H1 (cell line): ENCODE data around the gene RIN2. TPM values are rescaled to one million over a fixed set of nuclear protein-coding genes. Genes with fewer than 3 reads are reported as not detected.

ENCODE experiments used
- CTCF ChIA-PET: fragments of 300-600 bp; sonication (Branson Sonifier 250); formaldehyde crosslinking; loops from one replicate; lab custom pipeline; 2021; ENCODE audit not compliant: partially characterized antibody; lab: Charles Lee
- POLR2A ChIA-PET: fragments of 300-600 bp; sonication (Branson Sonifier 250); formaldehyde crosslinking; loops from one replicate; lab custom pipeline; 2021; ENCODE audit warnings: inconsistent platforms; ENCODE audit not compliant: partially characterized antibody; lab: Charles Lee
- DNase-seq, 2 experiments: peaks; one replicate each; pipeline versions ENCODE4 v3.0.0 to v3.0.0-alpha.2; 2010 to 2022; ENCODE audit warnings: low spot score in 2 of 2, low read depth in 1 of 2, mixed read lengths in 1 of 2
- FAIRE-seq: peaks from 2 replicates; lab custom pipeline; 2011; peaks lifted over from hg19 to GRCh38; lab: Jason Lieb, UNC
- H2AFZ ChIP-seq: 2 replicates; pipeline ENCODE4 v1.8.1; 2012; ENCODE audit warnings: low read length, inconsistent platforms
- H2AK5ac ChIP-seq: 2 replicates; pipeline ENCODE4 v1.6.1; 2013; ENCODE audit warnings: low read depth, low read length
- H2BK120ac ChIP-seq: replicated peaks from 2 replicates; pipeline ENCODE3; 2013; ENCODE audit warnings: low read depth, low read length, inconsistent platforms
- H2BK12ac ChIP-seq: 2 replicates; pipeline ENCODE4 v1.6.1; 2013; ENCODE audit warnings: low read depth, low read length
- H2BK15ac ChIP-seq: 2 replicates; pipeline ENCODE4 v1.6.1; 2013; ENCODE audit warnings: low read length
- H2BK20ac ChIP-seq: 2 replicates; pipeline ENCODE4 v1.6.1; 2013; ENCODE audit warnings: low read length
- H2BK5ac ChIP-seq: 2 replicates; pipeline ENCODE4 v1.6.1; 2013; ENCODE audit warnings: low read depth, low read length
- H3K14ac ChIP-seq: 2 replicates; pipeline ENCODE4 v1.6.1; 2013; ENCODE audit warnings: inconsistent platforms; ENCODE audit not compliant: insufficient read length
- H3K18ac ChIP-seq: 2 replicates; pipeline ENCODE4 v1.6.1; 2013; ENCODE audit warnings: low read length; ENCODE audit errors: extremely low read depth
- H3K23ac ChIP-seq: 2 replicates; pipeline ENCODE4 v1.6.1; 2013; ENCODE audit warnings: inconsistent platforms; ENCODE audit not compliant: insufficient read length
- H3K23me2 ChIP-seq: 2 replicates; pipeline ENCODE4 v1.6.1; 2013; ENCODE audit warnings: low read depth, low read length
- H3K27ac ChIP-seq: 2 replicates; pipeline ENCODE4 v1.6.1; 2011; ENCODE audit warnings: low read depth, low read length, inconsistent platforms
- H3K27me3 ChIP-seq, 4 experiments: replicated peaks in 1 of 4; 1 replicate in 1 of 4; 2 replicates in 3 of 4; pipeline versions ENCODE4 v1.6.1 to v1.8.1; 2011 to 2013; ENCODE audit warnings: low read length in 3 of 4, mild to moderate bottlenecking in 3 of 4, inconsistent platforms in 2 of 4, mixed read lengths in 2 of 4, moderate library complexity in 1 of 4; ENCODE audit not compliant: control insufficient read depth in 3 of 4, insufficient read depth in 3 of 4; ENCODE audit errors: extremely low read depth in 1 of 4
- H3K36me3 ChIP-seq, 4 experiments: 2 replicates each; pipeline versions ENCODE4 v1.6.1 to v1.8.1; 2011 to 2013; ENCODE audit warnings: mild to moderate bottlenecking in 4 of 4, low read length in 3 of 4, moderate library complexity in 2 of 4, control low read depth in 1 of 4, inconsistent platforms in 1 of 4; ENCODE audit not compliant: insufficient read depth in 4 of 4, control insufficient read depth in 2 of 4
- H3K4ac ChIP-seq: replicated peaks from 2 replicates; pipeline ENCODE3; 2013; ENCODE audit warnings: low read length, low read depth, mixed read lengths, inconsistent platforms; ENCODE audit not compliant: insufficient read length
- H3K4me1 ChIP-seq, 4 experiments: replicated peaks in 1 of 4; 1 replicate in 1 of 4; 2 replicates in 3 of 4; pipeline versions ENCODE4 v1.6.1 to v1.8.1; 2011 to 2013; ENCODE audit warnings: low read length in 3 of 4, inconsistent platforms in 2 of 4, mixed read lengths in 1 of 4; ENCODE audit not compliant: insufficient read depth in 4 of 4, control insufficient read depth in 3 of 4
- H3K4me2 ChIP-seq, 2 experiments: 2 replicates each; pipeline versions ENCODE4 v1.6.1 to v1.8.1; 2011 to 2013; ENCODE audit warnings: low read depth in 2 of 2, low read length in 2 of 2, control low read depth in 1 of 2, inconsistent platforms in 1 of 2, mild to moderate bottlenecking in 1 of 2; ENCODE audit not compliant: insufficient read depth in 1 of 2
- H3K4me3 ChIP-seq, 4 experiments: fragments of 200-600, 300-600 bp in 1 of 4; sonication (generic), shearing (Covaris generic), sonication (Bioruptor Twin) in 1 of 4; 2 replicates each; pipeline versions ENCODE4 v1.5.1 to v1.8.1; 2011 to 2016; ENCODE audit warnings: low read length in 4 of 4, low read depth in 3 of 4, control low read depth in 2 of 4, inconsistent platforms in 2 of 4, mild to moderate bottlenecking in 2 of 4, mixed read lengths in 1 of 4, moderate library complexity in 1 of 4; ENCODE audit not compliant: insufficient read depth in 2 of 4; ENCODE audit errors: extremely low read depth in 1 of 4
- H3K56ac ChIP-seq: replicated peaks from 2 replicates; pipeline ENCODE3; 2013; ENCODE audit warnings: low read depth, mild to moderate bottlenecking, mixed read lengths, low read length, inconsistent platforms; ENCODE audit not compliant: insufficient read length
- H3K79me1 ChIP-seq: 2 replicates; pipeline ENCODE4 v1.6.1; 2013; ENCODE audit warnings: low read depth, low read length, control low read depth
- H3K79me2 ChIP-seq, 2 experiments: 2 replicates each; pipeline versions ENCODE4 v1.6.1 to v1.8.1; 2012 to 2013; ENCODE audit warnings: low read length in 2 of 2, mild to moderate bottlenecking in 2 of 2, inconsistent platforms in 1 of 2; ENCODE audit not compliant: insufficient read depth in 2 of 2, control insufficient read depth in 1 of 2
- H3K9ac ChIP-seq, 4 experiments: replicated peaks in 1 of 4; 1 replicate in 1 of 4; 2 replicates in 3 of 4; pipeline versions ENCODE4 v1.6.1 to v1.8.1; 2011 to 2013; ENCODE audit warnings: low read depth in 3 of 4, low read length in 3 of 4, control low read depth in 2 of 4, mild to moderate bottlenecking in 2 of 4, moderate library complexity in 2 of 4, inconsistent platforms in 1 of 4; ENCODE audit errors: extremely low read depth in 1 of 4
- H3K9me3 ChIP-seq, 2 experiments: 2 replicates each; pipeline versions ENCODE4 v1.6.1 to v1.8.1; 2012 to 2013; ENCODE audit warnings: mild to moderate bottlenecking in 2 of 2, moderate library complexity in 2 of 2, control low read depth in 1 of 2, inconsistent platforms in 1 of 2, low read depth in 1 of 2, low read length in 1 of 2, mixed read lengths in 1 of 2; ENCODE audit not compliant: insufficient read depth in 2 of 2
- H4K20me1 ChIP-seq, 2 experiments: replicated peaks in 1 of 2; 2 replicates each; pipeline versions ENCODE3 to v1.8.1; 2011 to 2013; ENCODE audit warnings: inconsistent platforms in 2 of 2, low read length in 2 of 2, mild to moderate bottlenecking in 1 of 2; ENCODE audit not compliant: insufficient read depth in 2 of 2, control insufficient read depth in 1 of 2
- H4K5ac ChIP-seq: 2 replicates; pipeline ENCODE4 v1.6.1; 2013; ENCODE audit warnings: low read length, low read depth, mixed read lengths, inconsistent platforms; ENCODE audit not compliant: insufficient read length
- H4K8ac ChIP-seq: 2 replicates; pipeline ENCODE4 v1.8.0; 2013; ENCODE audit warnings: mild to moderate bottlenecking, moderate library complexity, low read length, inconsistent platforms; ENCODE audit not compliant: insufficient read depth; ENCODE audit errors: extremely low read depth
- H4K91ac ChIP-seq: replicated peaks from 2 replicates; pipeline ENCODE3; 2013; ENCODE audit warnings: low read length, mixed read lengths, inconsistent platforms; ENCODE audit not compliant: insufficient read length
- BACH1 ChIP-seq: IDR thresholded peaks from 2 replicates; pipeline ENCODE4 v1.6.1; 2012; ENCODE audit warnings: low read length, improper control_type of control experiment
- CBX5 ChIP-seq: fragments of 300-800, 300-1000 bp; sonication (generic); IDR thresholded peaks from 2 replicates; pipeline ENCODE4 v1.7.1; 2016; ENCODE audit warnings: antibody characterized with exemption, low read length, low read depth
- EGR1 ChIP-seq: IDR thresholded peaks from 2 replicates; pipeline ENCODE4 v1.6.1; 2011; ENCODE audit warnings: low read depth, low read length, borderline replicate concordance
- EP300 ChIP-seq, 2 experiments: IDR thresholded peaks; 1 replicate in 1 of 2; 2 replicates in 1 of 2; pipeline ENCODE4 v1.6.1; 2011 to 2012; ENCODE audit warnings: low read depth in 2 of 2, low read length in 2 of 2, mild to moderate bottlenecking in 2 of 2, borderline replicate concordance in 1 of 2, inconsistent platforms in 1 of 2, moderate library complexity in 1 of 2
- HDAC2 ChIP-seq, 2 experiments: fragments of 300-600 bp in 1 of 2; sonication (generic) in 1 of 2; IDR thresholded peaks; 2 replicates each; pipeline ENCODE4 v1.6.1; 2011 to 2012; ENCODE audit warnings: low read depth in 2 of 2, low read length in 2 of 2, mild to moderate bottlenecking in 2 of 2, moderate library complexity in 2 of 2, borderline replicate concordance in 1 of 2, inconsistent platforms in 1 of 2
- KDM4A ChIP-seq: IDR thresholded peaks from one replicate; pipeline ENCODE4 v1.7.1; 2012; ENCODE audit warnings: low read depth, mild to moderate bottlenecking, moderate library complexity, low read length, inconsistent platforms; ENCODE audit not compliant: severe bottlenecking
- POU5F1 ChIP-seq: IDR thresholded peaks from 2 replicates; pipeline ENCODE4 v1.6.1; 2011; ENCODE audit warnings: low read depth, mild to moderate bottlenecking, low read length, moderate library complexity
- TCF12 ChIP-seq: IDR thresholded peaks from 2 replicates; pipeline ENCODE4 v1.6.1; 2011; ENCODE audit warnings: low read depth, mild to moderate bottlenecking, low read length
- WGBS, 2 experiments: shearing (Covaris generic) in 1 of 2; methylation state at CpG; one replicate each; pipeline versions ENCODE4 v1.1.6 to v1.1.7; 2013 to 2015; ENCODE audit warnings: low lambda C conversion rate in 2 of 2, mixed read lengths in 2 of 2, inconsistent platforms in 1 of 2, low coverage in 1 of 2, missing lambda C conversion rate in 1 of 2; ENCODE audit not compliant: insufficient replicate concordance in 2 of 2, insufficient coverage in 1 of 2, insufficient read length in 1 of 2; ENCODE audit errors: extremely low coverage in 1 of 2, missing lambda C conversion rate in 1 of 2; 5-methylcytosine and 5-hydroxymethylcytosine counted together
- polyA plus RNA-seq, 7 experiments: library from polyadenylated mRNA; depleted of rRNA in 3 of 7; stranded (reverse) in 5 of 7; unstranded in 2 of 7; fragments of >200 nt in 5 of 7; fragments of 200-250 nt in 2 of 7; gene quantifications; 1 replicate in 5 of 7; 2 replicates in 1 of 7; 4 replicates in 1 of 7; pipeline versions ENCODE4 v1.2.1 to v1.2.3, GENCODE V29; 2011 to 2013; ENCODE audit warnings: missing spikeins in 2 of 7, mixed read lengths in 2 of 7
- total RNA-seq: library from RNA; stranded (reverse); fragmentation: NEBNext Ultra II Directional; extraction: Animal tissue kit (Norgen Biotek cat#: 25700); gene quantifications from 2 replicates; pipeline ENCODE4 v1.2.1, GENCODE V29; 2021

Gene RIN2
- total and polyA plus RNA-seq, 2 of the 8 experiments (the other 6 are each of a cell fraction or from before 2014, with no cell fraction given), result 0.20 to 1.3 TPM

DNA sequence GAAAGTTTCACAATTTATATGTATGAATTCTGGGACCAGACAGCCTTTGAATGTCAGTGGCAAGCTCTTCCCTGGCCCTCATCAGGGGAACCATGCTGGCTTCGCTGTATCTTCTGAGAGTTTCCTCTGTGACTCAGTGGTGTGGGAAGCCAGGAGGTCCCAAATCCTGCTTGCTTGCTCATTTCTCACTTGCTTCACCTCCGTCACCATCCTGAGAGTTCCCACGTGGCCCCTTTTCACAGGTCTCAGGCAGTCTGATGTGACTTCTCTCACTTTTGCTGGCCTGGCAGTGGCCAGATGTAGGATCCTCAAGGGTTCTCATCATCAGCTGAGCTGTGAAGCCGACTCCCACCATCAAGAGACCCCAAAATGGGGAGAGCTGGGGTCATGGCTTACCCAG, 28.4 kb upstream of the RIN2 start:
- Histone ChIP-seq H3K9me3 (no peaks in the 10 kb centered on the region), H3K9ac (no peak overlapping the region), H3K23ac (no peak overlapping the region), H4K20me1 (no peaks in the 10 kb centered on the region), H2BK15ac (no peak overlapping the region), H3K27me3 (no peaks in the 10 kb centered on the region), H3K4me1 (no peaks in the 10 kb centered on the region), H2AK5ac (no peak overlapping the region), H2BK20ac (no peak overlapping the region), H2BK5ac (no peak overlapping the region), H2AFZ (no peak overlapping the region), H2BK12ac (no peak overlapping the region), H4K91ac (no peak overlapping the region), H4K5ac (no peak overlapping the region), H3K36me3 (no peaks in the 10 kb centered on the region), H3K79me2 (no peaks in the 10 kb centered on the region), H4K8ac (no peak overlapping the region), H3K14ac (no peak overlapping the region), H3K4me2 (no peak overlapping the region), H3K56ac (no peak overlapping the region), H2BK120ac (no peak overlapping the region), H3K4me3 (no peak overlapping the region), H3K18ac (no peak overlapping the region), H3K23me2 (no peaks in the 10 kb centered on the region), H3K4ac (no peak overlapping the region), H3K27ac (no peak overlapping the region), H3K79me1 (no peaks in the 10 kb centered on the region)
- no peak for TF ChIP-seq KDM4A
- TF ChIP-seq POU5F1, result no peak
- TF ChIP-seq BACH1, result no peak
- no peak for TF ChIP-seq EP300 (IDR thresholded peaks at IDR 0.05; ENCODE audit: borderline replicate concordance in 1 of 2, low read depth in 2 of 2, low read length in 2 of 2)
- no peak for TF ChIP-seq EGR1
- no peak for TF ChIP-seq HDAC2 (IDR thresholded peaks at IDR 0.05; ENCODE audit: borderline replicate concordance in 1 of 2, low read depth in 2 of 2, low read length in 2 of 2)
- no peak for TF ChIP-seq TCF12
- TF ChIP-seq CBX5, result no peak
- POLR2A ChIA-PET, result interaction anchor here (1.2 kb wide), 1 partner anchor 10 kb away, joined by 3 read pairs; no protein-coding TSS in a partner anchor
- CTCF ChIA-PET, result no interaction called here
- WGBS, 2 experiments, result 91% methylated on average over 4 of the region's 4 CpGs; no CpG with 5 or more reads in 1 of the 2 experiments
- FAIRE-seq (no peak), DNase-seq (no peak)
